HG03439 (cell line): ENCODE data around the gene KCNQ5.

Experiments used
- ATAC-seq: cut with Tn5 transposase; IDR thresholded peaks from one replicate; pipeline ENCODE4 v1.9.1; 2021; ENCODE audit warnings: mild to moderate bottlenecking, moderate library complexity; ENCODE audit not compliant: unreplicated experiment

Gene KCNQ5

DNA sequence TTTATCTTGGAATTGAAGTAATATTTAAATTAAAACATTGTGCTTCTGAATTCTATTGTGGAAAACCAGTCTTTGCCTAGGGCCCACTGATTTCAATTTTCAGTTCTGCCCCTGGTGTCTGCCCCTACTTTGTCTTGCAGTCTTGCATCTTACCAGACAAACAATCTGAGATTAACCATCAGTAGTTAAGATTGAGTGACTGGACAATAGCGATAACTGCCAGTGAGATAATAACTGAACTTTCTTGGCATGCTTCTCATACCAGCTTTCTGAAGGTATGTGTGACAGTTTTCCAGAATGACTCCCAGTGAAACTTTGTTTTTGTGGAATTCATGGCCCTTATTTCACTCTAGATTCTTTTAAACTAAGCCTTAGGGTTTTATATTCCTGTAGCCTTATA is 53.5 kb downstream of the KCNQ5 start:
- no peak for ATAC-seq

DNA sequence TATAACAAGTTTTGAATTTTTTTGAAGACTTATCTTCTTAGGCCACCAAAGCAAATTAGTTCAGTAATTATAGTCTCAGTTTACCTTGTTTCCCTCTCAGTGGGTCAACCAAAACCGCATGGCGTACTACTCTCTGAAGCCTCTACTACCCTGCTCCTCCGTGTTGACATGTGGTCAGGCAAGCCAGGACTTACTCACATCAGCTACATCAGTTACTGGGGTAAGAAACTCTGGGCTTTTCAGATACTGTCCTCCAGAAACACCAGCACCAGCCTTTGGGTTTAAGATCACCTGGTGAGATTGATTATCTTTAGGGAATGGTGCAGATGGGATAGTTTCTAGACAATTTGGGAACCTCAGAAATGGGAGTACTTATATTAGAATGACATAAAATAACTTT is 55.1 kb downstream of the KCNQ5 start:
- no peak for ATAC-seq

DNA sequence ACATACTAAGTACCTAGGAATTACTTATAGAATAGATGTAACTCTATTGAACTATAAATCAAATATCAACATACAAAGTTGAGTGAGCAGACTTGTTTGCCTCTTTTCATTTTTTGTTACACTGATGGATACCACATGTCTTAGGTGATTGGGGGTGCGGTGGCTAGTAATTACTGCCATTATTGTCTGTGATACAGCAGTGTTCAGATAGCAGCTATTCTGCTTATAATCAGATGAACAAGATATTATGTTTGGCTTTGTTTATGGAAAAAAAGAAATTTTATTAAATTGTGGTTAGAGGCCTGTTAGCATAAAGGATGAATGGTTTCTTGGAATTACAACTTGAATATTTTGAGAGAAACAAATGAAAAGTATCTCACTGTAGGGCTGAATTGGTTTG is 55.9 kb downstream of the KCNQ5 start:
- ATAC-seq, result no peak

DNA sequence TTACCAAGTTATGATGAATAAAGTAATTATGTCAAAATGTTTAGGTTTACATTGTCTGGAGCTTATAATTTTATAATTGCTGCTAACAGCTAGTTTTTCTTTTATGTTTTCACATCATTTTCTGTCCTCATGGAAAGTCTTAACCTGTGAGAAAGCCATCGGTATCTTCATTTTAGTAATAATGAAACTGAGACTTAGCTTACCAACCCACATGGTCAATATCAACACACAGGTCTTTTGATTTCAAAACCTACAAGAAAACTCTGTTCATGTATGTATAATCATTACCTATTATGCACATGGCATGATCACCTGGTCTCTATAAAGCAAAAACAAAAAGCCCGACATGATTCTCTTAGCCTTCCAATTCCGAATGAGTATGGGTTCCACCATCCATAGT is 61.9 kb downstream of the KCNQ5 start:
- ATAC-seq, result peak; percentile 92

DNA sequence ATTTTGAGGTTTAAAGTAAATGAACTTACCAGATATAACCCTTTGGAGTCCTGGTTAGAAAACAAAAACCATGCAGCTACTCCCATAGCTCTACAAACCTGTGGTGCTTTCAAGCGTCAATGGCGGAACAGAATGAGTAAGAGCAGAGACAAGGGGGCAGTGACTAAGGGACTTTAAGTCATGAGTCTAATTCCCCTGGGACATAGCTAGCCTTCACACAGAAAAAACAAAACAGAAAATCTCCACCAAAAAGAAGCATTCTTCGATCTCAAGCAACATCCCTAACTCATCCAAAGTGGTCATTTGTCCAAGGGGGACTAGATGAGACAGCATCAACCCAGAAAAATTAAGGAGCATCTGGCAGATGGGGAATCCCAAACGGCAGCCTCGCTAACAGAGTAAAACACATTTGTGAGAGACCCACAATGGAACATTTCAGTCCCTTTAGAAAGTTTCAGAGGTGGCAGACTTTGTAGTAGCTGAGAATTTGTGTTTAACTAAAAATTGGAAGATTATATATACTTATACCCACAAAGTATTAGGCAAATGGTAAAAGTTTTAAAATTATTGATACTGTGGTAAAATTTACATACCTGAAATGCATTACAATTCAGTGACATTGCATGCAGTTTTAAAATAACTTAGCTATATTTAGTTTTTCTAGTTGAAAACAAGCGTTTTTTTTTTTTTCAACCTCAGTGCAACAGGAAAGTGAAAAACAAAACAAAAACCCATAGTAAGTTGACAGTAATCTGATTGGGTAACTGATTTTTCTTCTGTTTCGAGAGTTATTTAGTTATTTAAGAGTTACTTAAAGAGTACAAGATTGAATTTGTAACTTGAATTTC is 67.5 kb downstream of the KCNQ5 start:
- peak; percentile 86 for ATAC-seq

DNA sequence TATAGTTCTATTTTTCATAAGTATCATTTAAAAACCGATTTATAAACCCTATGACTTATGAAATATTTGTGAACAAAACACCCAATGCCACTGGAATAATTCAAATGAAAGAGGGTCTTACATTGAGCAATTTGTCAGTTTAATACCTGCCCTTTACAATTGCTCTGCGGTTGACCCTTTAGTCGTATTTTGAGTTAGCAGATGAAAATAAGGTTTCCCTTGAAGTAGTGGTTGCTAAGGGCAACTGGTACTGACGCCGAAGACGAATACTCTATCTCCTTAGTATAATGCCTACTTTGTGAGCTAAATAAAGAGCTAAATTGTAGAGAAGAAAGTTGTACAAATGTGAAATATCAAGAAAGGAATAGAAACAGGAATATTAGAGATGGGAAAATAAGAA is 69.4 kb downstream of the KCNQ5 start:
- no peak for ATAC-seq

DNA sequence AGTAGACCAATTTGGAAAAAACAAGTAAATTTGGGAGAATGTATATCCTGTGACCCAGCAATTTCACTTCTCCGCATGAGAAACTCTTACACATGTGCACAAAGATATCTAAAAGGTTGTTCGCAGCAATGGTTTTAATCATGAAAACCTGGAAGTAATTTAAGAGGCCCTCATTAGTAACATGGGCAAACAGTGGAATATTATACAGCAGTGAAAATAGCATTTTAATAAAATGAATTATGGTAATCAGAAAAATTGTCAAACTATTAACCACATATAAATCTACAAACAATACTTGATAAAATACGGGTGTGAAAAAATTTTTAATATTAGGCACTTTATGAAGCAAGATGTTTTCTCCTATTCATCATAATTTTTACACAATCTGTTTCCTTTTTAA is 74.2 kb downstream of the KCNQ5 start:
- no peak for ATAC-seq

DNA sequence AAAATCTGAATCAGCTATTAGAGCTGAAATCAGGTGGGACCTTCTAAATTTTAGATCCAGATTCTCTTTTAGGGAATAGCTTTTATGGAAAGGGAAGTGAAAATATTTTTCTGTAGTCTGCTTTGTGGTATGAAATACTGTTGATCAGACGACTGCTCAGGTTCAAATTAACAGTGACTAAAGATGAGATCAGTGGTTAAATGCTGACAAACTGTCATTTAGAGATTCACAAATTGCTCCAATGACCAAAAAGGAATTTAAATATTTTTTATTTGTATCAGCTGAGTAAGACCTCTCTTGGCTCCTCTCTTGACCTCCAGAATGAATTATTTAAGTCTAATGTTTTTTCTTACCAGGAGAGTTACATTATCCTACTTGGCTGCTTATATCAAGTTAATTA is 77.3 kb downstream of the KCNQ5 start:
- ATAC-seq, result no peak

DNA sequence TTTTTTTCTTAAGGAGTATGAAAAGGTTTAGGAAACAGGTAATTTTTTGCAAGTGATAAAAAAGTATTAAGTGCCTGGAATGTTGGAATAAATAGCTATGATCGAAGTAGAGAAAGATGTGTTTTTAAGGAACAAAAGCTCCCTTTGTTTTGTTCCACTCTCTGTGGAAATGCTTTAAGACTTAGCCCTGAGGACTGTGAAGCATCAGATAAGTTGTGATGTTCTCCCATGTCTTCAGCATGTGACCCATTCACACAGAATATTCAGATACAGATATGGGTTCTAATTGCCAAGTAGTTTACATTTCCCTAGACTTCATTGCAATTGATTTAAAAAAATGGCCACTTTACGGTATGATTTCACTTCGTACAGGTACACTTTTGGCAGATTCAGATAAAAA is 80.6 kb downstream of the KCNQ5 start:
- no peak for ATAC-seq

DNA sequence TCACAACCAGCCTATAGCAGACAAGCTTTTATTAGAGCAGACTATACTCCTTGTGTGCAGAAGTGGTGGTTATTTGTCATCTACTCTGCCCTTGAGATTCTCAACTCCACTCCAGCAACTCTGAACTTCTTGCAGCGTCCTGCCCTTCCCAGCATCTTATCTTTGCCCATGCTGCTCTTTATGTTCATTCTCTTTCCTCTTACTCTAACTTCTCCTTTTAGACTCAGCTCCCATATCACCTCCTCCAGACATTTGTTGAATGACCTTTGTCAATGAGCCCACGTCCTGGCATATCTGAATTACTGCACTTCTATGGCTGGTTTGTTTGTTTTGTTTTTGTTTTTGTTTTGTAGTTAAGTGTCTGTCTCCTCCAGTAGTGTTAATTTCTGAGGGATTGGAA is 81.2 kb downstream of the KCNQ5 start:
- no peak for ATAC-seq

DNA sequence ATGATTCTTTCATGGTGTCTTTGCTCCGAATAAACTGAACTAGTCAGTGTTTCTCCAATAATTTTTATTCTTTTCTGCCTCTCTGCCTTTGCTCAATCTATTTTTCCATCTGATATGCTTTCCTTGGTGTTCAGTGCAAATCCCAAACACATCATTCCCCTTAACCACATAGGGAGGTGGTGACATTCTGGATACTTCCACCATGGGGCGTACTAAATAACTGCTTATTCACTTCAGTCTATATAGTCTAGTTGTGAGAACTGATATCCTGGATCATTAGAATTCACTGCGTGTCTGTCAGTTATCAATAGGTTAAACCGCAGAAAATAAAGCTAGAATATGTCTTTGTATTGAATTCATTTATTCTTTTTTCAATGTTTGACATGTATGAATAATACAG is 83.1 kb downstream of the KCNQ5 start:
- no peak for ATAC-seq

DNA sequence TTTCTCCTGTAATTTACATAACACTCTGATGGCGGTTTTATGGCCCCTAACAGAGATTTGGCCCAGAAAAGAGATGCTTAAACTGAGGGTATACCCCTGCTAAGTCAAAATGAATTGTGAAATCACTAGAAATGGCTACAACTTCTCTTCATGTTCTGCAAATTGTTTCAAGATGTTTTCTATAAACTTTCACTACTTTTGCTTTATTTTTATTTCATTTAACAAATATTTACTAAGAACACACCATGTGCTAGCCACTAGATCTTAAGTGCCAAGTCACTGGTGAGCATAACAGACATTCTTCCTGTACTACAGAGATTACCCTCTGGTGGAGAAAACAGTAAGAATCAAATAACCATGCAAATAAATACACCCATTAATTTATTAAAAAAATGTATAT is 87.6 kb downstream of the KCNQ5 start:
- no peak for ATAC-seq

DNA sequence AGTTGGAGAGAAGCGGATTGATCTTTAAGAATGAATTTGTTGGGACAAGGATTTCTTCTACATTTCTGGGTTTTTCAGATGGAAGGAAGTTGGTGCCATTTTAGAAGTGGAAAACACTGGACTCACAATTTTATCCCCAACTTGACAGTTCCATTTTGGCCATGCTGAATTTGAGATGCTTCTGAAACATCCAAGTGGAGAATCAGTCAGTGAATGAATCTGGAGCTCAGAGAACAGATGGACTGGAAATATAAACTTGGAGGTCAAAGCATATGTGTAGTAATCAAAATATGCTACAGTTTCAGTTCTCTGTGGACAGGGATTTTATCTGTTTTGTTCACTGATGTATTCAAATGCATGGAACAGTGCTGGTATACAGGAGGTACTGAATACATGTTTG is 89.9 kb downstream of the KCNQ5 start:
- no peak for ATAC-seq

DNA sequence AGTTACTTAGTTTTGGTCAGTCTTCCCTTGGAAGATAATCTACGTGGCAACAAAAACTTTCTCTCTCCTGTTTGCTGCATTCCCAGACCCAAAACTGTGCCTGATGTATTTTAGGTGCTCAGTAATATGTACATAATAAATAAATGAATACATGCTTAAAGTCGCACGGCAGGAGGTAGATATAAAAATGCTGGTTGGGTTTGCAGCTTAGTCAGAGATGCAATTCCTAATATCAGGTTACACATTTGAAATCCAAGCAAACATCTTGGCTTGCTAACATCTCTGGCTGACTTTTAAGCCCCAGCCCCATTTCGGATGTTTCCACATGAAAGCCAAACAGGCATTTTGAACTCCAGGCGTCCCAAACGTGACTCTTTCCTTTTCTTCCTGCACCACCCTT is 91.0 kb downstream of the KCNQ5 start:
- no peak for ATAC-seq

DNA sequence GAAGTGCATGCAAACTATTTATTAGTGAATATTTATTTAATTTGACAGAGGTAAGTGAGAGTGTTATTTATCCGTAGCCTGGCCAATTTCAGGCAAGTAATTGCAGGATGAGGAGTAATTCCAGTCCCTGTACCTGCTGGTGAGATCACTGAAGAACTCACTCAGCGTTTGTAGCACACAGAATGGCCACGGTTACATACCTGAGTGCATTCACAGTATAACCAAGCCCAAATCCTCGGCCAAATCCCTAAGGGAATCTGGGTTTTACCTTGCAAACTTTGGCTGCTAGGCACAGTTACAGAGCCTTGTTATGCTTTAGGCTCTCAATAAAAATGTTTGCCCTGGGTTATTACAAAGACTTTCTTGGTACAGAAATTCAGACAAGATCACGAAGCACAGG is 93.3 kb downstream of the KCNQ5 start:
- no peak for ATAC-seq

DNA sequence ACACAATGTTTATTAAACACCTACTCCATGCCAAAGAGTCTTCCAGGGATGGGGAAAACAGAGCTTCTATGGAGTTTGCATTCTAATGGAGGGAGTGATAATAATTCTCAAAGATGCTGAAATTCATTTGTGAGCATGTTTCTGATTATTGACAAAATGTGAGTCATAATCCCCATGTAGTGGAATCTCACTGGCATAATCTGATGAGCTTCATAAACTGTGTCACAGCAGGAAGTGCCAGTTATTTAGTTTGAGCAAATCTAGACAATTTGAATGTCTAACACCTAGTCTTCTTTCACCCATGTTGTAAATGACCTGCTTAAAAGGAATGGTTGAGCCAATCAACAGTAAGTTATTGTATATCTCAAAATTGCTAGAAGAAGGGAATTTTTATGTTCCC is 95.1 kb downstream of the KCNQ5 start:
- no peak for ATAC-seq

DNA sequence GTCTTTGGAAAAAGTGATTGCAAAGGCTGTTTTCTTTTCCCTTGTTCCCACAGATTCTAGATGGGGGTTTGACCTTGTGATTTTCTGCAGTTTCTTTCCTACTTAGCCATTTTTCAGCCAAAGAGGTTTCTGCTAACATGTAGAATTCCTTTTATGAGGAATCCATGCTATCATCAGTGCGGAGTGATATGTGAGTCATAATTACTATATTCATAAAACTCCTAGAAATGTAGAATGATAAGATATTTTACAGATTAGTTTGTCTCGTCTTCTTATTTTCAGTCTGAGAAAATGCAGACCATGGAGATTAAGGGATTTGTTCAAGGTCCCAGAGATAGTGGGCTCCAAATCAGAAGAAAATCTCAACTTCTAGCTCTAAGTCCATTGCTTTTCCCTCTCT is 98.6 kb downstream of the KCNQ5 start:
- no peak for ATAC-seq

DNA sequence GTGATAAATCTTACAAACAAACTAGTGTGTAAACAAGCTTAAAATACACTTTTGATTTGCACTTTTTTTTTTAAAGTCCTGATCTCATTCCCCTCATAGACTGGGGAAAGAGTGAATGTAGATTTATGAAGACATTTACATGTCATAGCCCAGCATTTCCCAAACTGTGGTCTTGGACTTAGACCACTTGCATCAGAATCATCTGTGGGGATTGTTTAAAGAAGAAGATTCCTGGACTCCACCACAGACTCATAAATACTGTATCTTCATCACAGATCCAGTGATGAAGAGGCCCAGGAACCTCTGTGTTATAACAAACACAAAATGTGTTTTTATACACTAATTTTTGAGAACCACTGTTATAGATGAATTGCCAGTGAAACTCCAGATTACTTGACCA is 99.5 kb downstream of the KCNQ5 start:
- ATAC-seq, result no peak

DNA sequence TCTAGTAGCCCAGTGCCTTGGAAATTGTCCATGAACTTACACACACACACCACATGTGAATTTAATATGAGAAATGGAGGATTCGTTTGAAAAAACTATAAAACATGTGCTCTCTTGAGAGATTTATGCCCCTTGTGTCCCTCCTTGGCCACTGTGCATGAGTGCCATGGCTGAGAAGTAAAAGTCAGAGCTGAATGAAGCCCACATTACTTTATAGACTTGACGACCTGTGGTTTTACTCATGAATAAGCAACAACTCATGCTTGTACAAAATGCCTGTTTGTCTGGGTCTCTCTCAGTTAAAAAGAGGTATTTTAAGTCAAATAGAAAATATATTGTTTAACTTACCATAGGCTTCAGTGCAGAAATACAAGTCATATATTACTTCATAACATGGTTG is 102.7 kb downstream of the KCNQ5 start:
- ATAC-seq, result peak; percentile 90

DNA sequence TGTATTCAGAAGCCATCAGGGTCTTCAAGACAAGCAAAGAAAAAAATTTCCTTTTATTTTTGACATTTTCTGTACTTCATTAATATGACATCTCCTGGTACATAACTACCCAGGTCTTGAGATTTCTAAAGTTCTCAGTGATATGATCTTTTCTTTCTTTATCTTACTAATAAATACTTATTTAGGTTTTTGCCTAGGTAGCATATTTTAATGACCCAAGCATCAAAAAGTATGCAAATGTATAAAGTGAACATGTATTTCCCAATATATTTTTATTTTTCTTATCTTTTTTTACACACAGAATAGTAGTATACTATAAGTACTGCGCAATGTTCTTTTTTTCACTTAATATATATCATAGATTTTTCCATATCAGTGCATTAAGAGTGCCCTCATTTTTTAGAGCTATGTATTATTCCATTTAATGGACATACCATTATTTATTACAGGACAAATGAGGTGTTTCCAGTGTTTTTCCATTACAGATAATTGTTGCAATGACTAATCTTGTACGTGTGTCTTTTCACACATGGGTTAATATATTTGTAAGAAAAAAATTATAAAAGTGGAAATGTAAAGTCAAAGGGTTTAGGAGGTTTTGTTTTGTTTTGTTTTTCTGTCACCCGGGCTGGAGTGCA is 107.0 kb downstream of the KCNQ5 start:
- ATAC-seq, result no peak

DNA sequence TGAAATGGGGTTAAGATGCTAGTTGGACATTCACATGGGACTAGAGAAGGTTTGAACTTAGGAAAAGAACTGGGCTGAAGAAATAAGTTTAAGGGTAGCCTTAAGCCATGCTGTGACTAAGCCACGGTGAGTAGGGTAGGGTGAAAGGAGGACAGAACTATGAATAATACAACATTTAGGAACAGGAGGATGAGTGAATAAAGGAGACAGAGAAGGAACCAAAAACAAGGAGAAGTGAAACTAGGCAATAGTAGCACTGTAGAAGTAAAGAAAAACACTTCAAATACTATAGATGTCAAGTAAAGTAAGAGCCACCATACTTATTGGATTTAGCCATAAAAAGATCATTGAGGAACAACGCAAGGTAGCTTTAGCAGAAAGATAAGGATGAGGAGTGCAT is 111.2 kb downstream of the KCNQ5 start:
- no peak for ATAC-seq

DNA sequence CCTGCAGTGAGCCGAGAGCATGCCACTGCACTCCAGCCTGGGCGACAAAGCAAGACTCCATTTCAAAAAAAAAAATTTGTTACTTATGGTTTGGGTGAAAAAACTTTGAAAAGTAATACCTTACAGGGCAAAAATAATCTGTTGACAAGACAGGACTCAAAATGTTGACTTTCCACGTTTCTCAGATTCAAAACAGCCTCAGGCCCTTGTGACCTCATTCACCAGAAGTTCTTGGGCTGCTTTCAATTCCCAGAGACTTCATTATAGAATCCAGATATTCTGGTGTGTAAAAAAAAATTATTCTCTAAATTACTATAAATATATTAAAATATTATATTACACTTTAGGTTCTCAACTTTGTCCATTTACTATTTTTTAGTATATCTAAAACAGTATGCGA is 116.2 kb downstream of the KCNQ5 start:
- no peak for ATAC-seq

DNA sequence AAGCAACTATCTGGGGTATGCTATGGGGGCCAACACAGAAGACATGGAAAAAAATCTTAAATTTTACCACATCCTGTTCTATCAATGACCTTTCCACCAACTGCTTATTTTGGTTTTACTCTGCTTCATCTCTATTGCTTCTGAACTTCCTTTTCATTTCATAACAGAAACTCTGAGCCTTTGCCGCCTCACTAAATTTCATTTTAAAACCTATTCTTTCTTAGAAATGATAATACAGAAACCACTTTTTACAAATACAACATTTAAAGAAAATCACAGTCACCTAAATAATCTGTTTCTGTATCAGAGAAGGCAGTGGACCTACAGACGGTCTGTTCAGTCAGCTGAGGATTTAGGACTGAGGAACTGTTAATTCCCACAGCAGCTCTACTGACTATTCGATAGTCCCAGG is 117.5 kb downstream of the KCNQ5 start:
- ATAC-seq, result peak; percentile 54
